Fibroblast of lung (primary cell): ENCODE results near the gene HPGDS.

Experiments
- CTCF ChIP-seq, 2 donors: IDR thresholded peaks in 1 of 2; conservative IDR thresholded peaks in 1 of 2; 1 replicate in 1 of 2; 2 replicates in 1 of 2; pipeline ENCODE4 v1.5.1; 2011 to 2012; ENCODE audit warnings: low read length in 2 of 2, control low read depth in 1 of 2, inconsistent platforms in 1 of 2, low read depth in 1 of 2, mild to moderate bottlenecking in 1 of 2
- EZH2 ChIP-seq: IDR thresholded peaks from 2 replicates; pipeline ENCODE4 v1.5.1; 2012; ENCODE audit warnings: low read length, control low read depth, mild to moderate bottlenecking; ENCODE audit errors: missing control alignments

- TF ChIP-seq CTCF (conservative IDR thresholded peaks at IDR 0.05 in 1 of 2, IDR thresholded peaks at IDR 0.05 in 1 of 2; ENCODE audit: low read depth in 1 of 2, low read length in 2 of 2) = no peak
- no peak for TF ChIP-seq EZH2
Measured at GRCh38 chr4:94369046-94369445, 26.4 kb upstream of the HPGDS start.
